ENCODE measurements around the gene USP17L27. TPM values are rescaled to one million over a fixed set of nuclear protein-coding genes. Genes with fewer than 3 reads are reported as not detected.
"Not testable (repeated sequence)": the region's sequence is repeated elsewhere in the genome, so short reads cannot be mapped to it uniquely, and the experiment has no call there.

The USP17L27 gene
- total RNA-seq, 8 experiments from 2014 or later = not detected

GRCh38 chr4:9389001-9389400, 45.1 kb downstream of the USP17L27 start:
- H3K4me1 ChIP-seq (replicated peaks in 1 of 2); in situ Hi-C loops (cut with MboI; ENCODE audit: low pct_unique_long_range_greater_than_20kb in 2 of 9, low sequenced_read_pairs in 9 of 9, unreplicated experiment in 9 of 9); H3K27ac ChIP-seq; H3K4me3 ChIP-seq; ATAC-seq (replicated peaks in 6 of 8): not testable (repeated sequence)
- 0 to 73% (median 25%) methylated on average over 1 to 2 of the region's 2 CpGs; no CpG with 5 or more reads in 4 of the 10 experiments for WGBS, 10 experiments

Other genes with a start within 250 kb of the USP17L27 start
- gene FAM90A26, start 173.7 kb upstream of the USP17L27 start, total RNA-seq = not detected
- gene USP17L10, start 133.5 kb upstream of the USP17L27 start, total RNA-seq = not detected
- under 1 TPM in 3 of 8 experiments, not detected in 5; 0.24 to 0.33 (median 0.29) TPM for gene USP17L11, start 128.7 kb upstream of the USP17L27 start, total RNA-seq
- gene USP17L12, start 124.0 kb upstream of the USP17L27 start, total RNA-seq = not detected
- not detected for gene USP17L13, start 119.3 kb upstream of the USP17L27 start, total RNA-seq
- under 1 TPM in 1 of 8 experiments, not detected in 7; 0.13 TPM for gene USP17L15, start 109.8 kb upstream of the USP17L27 start, total RNA-seq
- gene USP17L17, start 100.3 kb upstream of the USP17L27 start, total RNA-seq = not detected
- gene USP17L18, start 95.5 kb upstream of the USP17L27 start, total RNA-seq = not detected
- not detected for gene USP17L19, start 90.8 kb upstream of the USP17L27 start, total RNA-seq
- not detected for gene USP17L20, start 86.0 kb upstream of the USP17L27 start, total RNA-seq
- not detected for gene USP17L21, start 81.3 kb upstream of the USP17L27 start, total RNA-seq
- under 1 TPM in 1 of 8 experiments, not detected in 7; 0.19 TPM for gene USP17L22, start 76.5 kb upstream of the USP17L27 start, total RNA-seq
- not detected for gene USP17L24, start 19.0 kb upstream of the USP17L27 start, total RNA-seq
- not detected for gene USP17L25, start 14.2 kb upstream of the USP17L27 start, total RNA-seq
- not detected for gene USP17L26, start 9.5 kb upstream of the USP17L27 start, total RNA-seq
- gene USP17L5, start 4.7 kb upstream of the USP17L27 start, total RNA-seq = not detected
- gene USP17L28, start 4.7 kb downstream of the USP17L27 start, total RNA-seq = not detected
- gene USP17L29, start 9.5 kb downstream of the USP17L27 start, total RNA-seq = not detected
- gene USP17L30, start 19.0 kb downstream of the USP17L27 start, total RNA-seq = not detected
- gene DEFB131A, start 100.3 kb downstream of the USP17L27 start, total RNA-seq = not detected